Measurements from ENCODE around the gene GDAP2. TPM values are rescaled to one million over a fixed set of nuclear protein-coding genes. Genes with fewer than 3 reads are reported as not detected.

GDAP2 gene
- total and polyA plus RNA-seq, 2 donors (not counting 1 experiment from before 2014, with no cell fraction given) = 6.8 to 36.7 TPM

GRCh38 chr1:117886101-117886795 lies 43.2 kb downstream of the GDAP2 start:
- TF ChIP-seq EZH2 (IDR thresholded peaks at IDR 0.05; ENCODE audit: borderline replicate concordance, insufficient read depth, low read depth, low read length, poor library complexity, severe bottlenecking) = no peak
- TF ChIP-seq, protein P1, sequence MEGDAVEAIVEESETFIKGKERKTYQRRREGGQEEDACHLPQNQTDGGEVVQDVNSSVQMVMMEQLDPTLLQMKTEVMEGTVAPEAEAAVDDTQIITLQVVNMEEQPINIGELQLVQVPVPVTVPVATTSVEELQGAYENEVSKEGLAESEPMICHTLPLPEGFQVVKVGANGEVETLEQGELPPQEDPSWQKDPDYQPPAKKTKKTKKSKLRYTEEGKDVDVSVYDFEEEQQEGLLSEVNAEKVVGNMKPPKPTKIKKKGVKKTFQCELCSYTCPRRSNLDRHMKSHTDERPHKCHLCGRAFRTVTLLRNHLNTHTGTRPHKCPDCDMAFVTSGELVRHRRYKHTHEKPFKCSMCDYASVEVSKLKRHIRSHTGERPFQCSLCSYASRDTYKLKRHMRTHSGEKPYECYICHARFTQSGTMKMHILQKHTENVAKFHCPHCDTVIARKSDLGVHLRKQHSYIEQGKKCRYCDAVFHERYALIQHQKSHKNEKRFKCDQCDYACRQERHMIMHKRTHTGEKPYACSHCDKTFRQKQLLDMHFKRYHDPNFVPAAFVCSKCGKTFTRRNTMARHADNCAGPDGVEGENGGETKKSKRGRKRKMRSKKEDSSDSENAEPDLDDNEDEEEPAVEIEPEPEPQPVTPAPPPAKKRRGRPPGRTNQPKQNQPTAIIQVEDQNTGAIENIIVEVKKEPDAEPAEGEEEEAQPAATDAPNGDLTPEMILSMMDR (IDR thresholded peaks at IDR 0.05) = no peak
- Mint-ChIP-seq H3K4me3 (no peak overlapping the region), H3K4me1 (no peaks in the 10 kb centered on the region), H3K27ac (no peak overlapping the region), H3K9me3 (ENCODE audit: insufficient read depth) (no peaks in the 10 kb centered on the region), H3K27me3 (no peaks in the 10 kb centered on the region)
- H3K27me3 ChIP-seq (replicated peaks in 1 of 4; ENCODE audit: control extremely low read depth in 1 of 4, control insufficient read depth in 3 of 4, insufficient read depth in 4 of 4, low read length in 3 of 4) = no peaks in the 10 kb centered on the region
- DNase-seq (no peak), ATAC-seq (ENCODE audit: low read depth) (no peak)
- WGBS (ENCODE audit: insufficient coverage) = 100% methylated on average over 1 of the region's 2 CpGs
- no peak overlapping the region for H3K9ac ChIP-seq (ENCODE audit: low read length)
- H3K9me3 ChIP-seq (ENCODE audit: control extremely low read depth in 1 of 3, control insufficient read depth in 2 of 3, insufficient read depth in 1 of 3, low read length in 2 of 3) = no peaks in the 10 kb centered on the region
- no peaks in the 10 kb centered on the region for H3K79me2 ChIP-seq (ENCODE audit: control insufficient read depth, insufficient read depth, low read length)
- H4K20me1 ChIP-seq (ENCODE audit: control insufficient read depth, insufficient read depth, low read length, poor library complexity, severe bottlenecking) = no peaks in the 10 kb centered on the region
- intact Hi-C loops (cut with micrococcal nuclease) = no loop called here
- ChIA-PET CTCF (no interaction called here), POLR2A (no interaction called here)
- no peaks in the 10 kb centered on the region for H3K4me1 ChIP-seq (ENCODE audit: control insufficient read depth in 2 of 2, insufficient read depth in 2 of 2, low read length in 2 of 2)
- H3K36me3 ChIP-seq (replicated peaks in 1 of 2; ENCODE audit: control extremely low read depth in 1 of 2, control insufficient read depth in 1 of 2, extremely low read depth in 1 of 2, insufficient read depth in 2 of 2, low read length in 1 of 2) = peaks cover 6 to 20% of the 10 kb centered on the region in 2 experiments
- H3K4me3 ChIP-seq (ENCODE audit: control extremely low read depth in 1 of 5, extremely low read depth in 1 of 5, insufficient read depth in 1 of 5, low read depth in 2 of 5, low read length in 4 of 5) = no peak overlapping the region
- no peak overlapping the region for H3K4me2 ChIP-seq (replicated peaks; ENCODE audit: low read depth, low read length, poor library complexity, severe bottlenecking)
- H2AFZ ChIP-seq (ENCODE audit: insufficient read depth, low read depth, low read length, poor library complexity, severe bottlenecking) = no peak overlapping the region
- no peak overlapping the region for H3K27ac ChIP-seq (ENCODE audit: low read length in 2 of 2)

DNA sequence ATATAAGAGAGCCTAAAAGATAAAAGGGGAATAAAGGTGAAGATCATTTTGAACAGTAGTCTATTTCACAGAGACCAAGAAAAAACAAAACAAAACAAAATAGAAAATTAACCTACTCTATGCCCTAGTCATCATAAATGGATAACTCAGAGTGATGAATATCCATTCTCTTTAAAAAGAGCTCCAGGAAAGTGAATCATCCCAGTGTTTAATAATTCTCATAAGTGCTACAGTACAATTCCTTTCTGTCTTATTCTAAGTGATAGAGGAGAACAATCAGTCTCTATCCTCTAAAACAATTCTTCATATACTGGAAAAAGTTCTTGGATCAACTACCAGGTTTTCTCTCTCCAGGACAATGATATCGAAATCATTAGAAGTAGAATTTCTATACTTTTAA lies 45.8 kb downstream of the GDAP2 start:
- Histone ChIP-seq H4K20me1 (ENCODE audit: control insufficient read depth, insufficient read depth, low read length, poor library complexity, severe bottlenecking) (no peaks in the 10 kb centered on the region), H3K9me3 (ENCODE audit: control extremely low read depth in 1 of 3, control insufficient read depth in 2 of 3, insufficient read depth in 1 of 3, low read length in 2 of 3) (no peaks in the 10 kb centered on the region), H3K4me1 (ENCODE audit: control insufficient read depth in 2 of 2, insufficient read depth in 2 of 2, low read length in 2 of 2) (no peaks in the 10 kb centered on the region), H2AFZ (ENCODE audit: insufficient read depth, low read depth, low read length, poor library complexity, severe bottlenecking) (no peak overlapping the region), H3K27ac (ENCODE audit: low read length in 2 of 2) (no peak overlapping the region), H3K4me2 (replicated peaks; ENCODE audit: low read depth, low read length, poor library complexity, severe bottlenecking) (no peak overlapping the region), H3K9ac (ENCODE audit: low read length) (no peak overlapping the region), H3K27me3 (replicated peaks in 1 of 4; ENCODE audit: control extremely low read depth in 1 of 4, control insufficient read depth in 3 of 4, insufficient read depth in 4 of 4, low read length in 3 of 4) (no peaks in the 10 kb centered on the region), H3K79me2 (ENCODE audit: control insufficient read depth, insufficient read depth, low read length) (no peaks in the 10 kb centered on the region), H3K36me3 (replicated peaks in 1 of 2; ENCODE audit: control extremely low read depth in 1 of 2, control insufficient read depth in 1 of 2, extremely low read depth in 1 of 2, insufficient read depth in 2 of 2, low read length in 1 of 2) (peaks cover 8 to 44% of the 10 kb centered on the region in 2 experiments), H3K4me3 (ENCODE audit: control extremely low read depth in 1 of 5, extremely low read depth in 1 of 5, insufficient read depth in 1 of 5, low read depth in 2 of 5, low read length in 4 of 5) (no peak overlapping the region)
- no peak for ATAC-seq (ENCODE audit: low read depth)
- no peaks in the 10 kb centered on the region for H3K9me3 Mint-ChIP-seq (ENCODE audit: insufficient read depth)
- H3K27ac Mint-ChIP-seq = no peak overlapping the region
- intact Hi-C loops (cut with micrococcal nuclease) = no loop called here
- H3K4me3 Mint-ChIP-seq = no peak overlapping the region
- DNase-seq = no peak
- H3K4me1 Mint-ChIP-seq = no peaks in the 10 kb centered on the region
- no CpG with 5 or more reads among the region's 1 CpG for WGBS (ENCODE audit: insufficient coverage)
- ChIA-PET POLR2A (no interaction called here), CTCF (interaction anchor here (0.9 to 1.1 kb wide), 3 partner anchors 9 to 13 kb away, joined by 3 read pairs; no protein-coding TSS in a partner anchor)
- TF ChIP-seq, protein P1 (IDR thresholded peaks at IDR 0.05) = no peak
- no peak for TF ChIP-seq EZH2 (IDR thresholded peaks at IDR 0.05; ENCODE audit: borderline replicate concordance, insufficient read depth, low read depth, low read length, poor library complexity, severe bottlenecking)
- no peaks in the 10 kb centered on the region for H3K27me3 Mint-ChIP-seq

Measured in B cell (primary cell).